Skeletal muscle tissue (tissue), 4 donors: Measurements from ENCODE around the gene ABCA2. TPM values are rescaled to one million over a fixed set of nuclear protein-coding genes. Genes with fewer than 3 reads are reported as not detected.
A peak's percentile ranks its signal among the peaks of the same experiment; 100 is the strongest.

Experiments
- H3K27ac ChIP-seq: one replicate; pipeline ENCODE4 v1.7.0; 2013; ENCODE audit warnings: mild to moderate bottlenecking, low read depth, low read length, inconsistent platforms
- H3K27me3 ChIP-seq, 3 donors: one replicate each; pipeline ENCODE4 v1.7.0; 2013; ENCODE audit warnings: low read length in 3 of 3; ENCODE audit not compliant: control insufficient read depth in 3 of 3, insufficient read depth in 3 of 3
- H3K36me3 ChIP-seq, 3 donors: one replicate each; pipeline ENCODE4 v1.7.0; 2013; ENCODE audit warnings: low read length in 3 of 3; ENCODE audit not compliant: control insufficient read depth in 3 of 3, insufficient read depth in 3 of 3
- H3K4me1 ChIP-seq, 3 donors: one replicate each; pipeline ENCODE4 v1.7.0; 2013; ENCODE audit warnings: low read length in 3 of 3, mild to moderate bottlenecking in 3 of 3; ENCODE audit not compliant: control insufficient read depth in 3 of 3, insufficient read depth in 3 of 3
- H3K4me3 ChIP-seq, 3 donors: one replicate each; pipeline ENCODE4 v1.7.0; 2013; ENCODE audit warnings: low read length in 3 of 3
- H3K9ac ChIP-seq, 3 donors: one replicate each; pipeline ENCODE4 v1.7.0; 2013; ENCODE audit warnings: low read length in 3 of 3, mild to moderate bottlenecking in 3 of 3, moderate library complexity in 2 of 3, low read depth in 1 of 3
- H3K9me3 ChIP-seq, 3 donors: one replicate each; pipeline ENCODE4 v1.7.0; 2013; ENCODE audit warnings: low read length in 3 of 3; ENCODE audit not compliant: control insufficient read depth in 3 of 3
- total RNA-seq: library from RNA; depleted of rRNA; stranded (reverse); fragments of >200 nt; gene quantifications from one replicate; pipeline ENCODE4 v1.2.3, GENCODE V29; 2014
- donor health status: Osteomylitis.

Gene ABCA2
- total RNA-seq, 1 donor from 2014 or later = 5.2 TPM

- Histone ChIP-seq H3K9me3 (no peaks in the 10 kb centered on the region), H3K27me3 (peaks cover 0 to 3% (median 0%) of the 10 kb centered on the region in 3 donors), H3K27ac (no peak overlapping the region), H3K4me3 (peak overlapping the region; percentile 35 to 74 (median 63)), H3K4me1 (peaks cover 25 to 39% (median 33%) of the 10 kb centered on the region in 3 donors), H3K36me3 (no peaks in the 10 kb centered on the region), H3K9ac (peak overlapping the region in 2 of 3 donors; percentile 77 to 79)
Observed at GRCh38 chr9:137029058-137029936, 1.3 kb upstream of the ABCA2 start.

- H3K36me3 ChIP-seq = no peaks in the 10 kb centered on the region
- H3K4me3 ChIP-seq = peak overlapping the region; percentile 59 to 74 (median 63)
- peak overlapping the region in 2 of 3 donors; percentile 77 to 79 for H3K9ac ChIP-seq
- no peaks in the 10 kb centered on the region for H3K9me3 ChIP-seq
- H3K4me1 ChIP-seq = peaks cover 25 to 39% (median 33%) of the 10 kb centered on the region in 3 donors
- no peaks in the 10 kb centered on the region for H3K27me3 ChIP-seq
- no peak overlapping the region for H3K27ac ChIP-seq
Observed at GRCh38 chr9:137028263-137029057, 423 bp upstream of the ABCA2 start.

- H3K36me3 ChIP-seq = no peaks in the 10 kb centered on the region
- H3K27ac ChIP-seq = no peak overlapping the region
- no peaks in the 10 kb centered on the region for H3K9me3 ChIP-seq
- H3K4me1 ChIP-seq = peaks cover 25 to 39% (median 33%) of the 10 kb centered on the region in 3 donors
- H3K4me3 ChIP-seq = peak overlapping the region; percentile 65 to 80 (median 77)
- peak overlapping the region; percentile 52 to 85 (median 75) for H3K9ac ChIP-seq
- H3K27me3 ChIP-seq = no peaks in the 10 kb centered on the region
Observed at GRCh38 chr9:137026828-137027227, 1.2 kb downstream of the ABCA2 start.

GRCh38 chr9:137026384-137026783, 1.7 kb downstream of the ABCA2 start:
- Histone ChIP-seq H3K9ac (peak overlapping the region in 2 of 3 donors; percentile 20 to 57), H3K27ac (no peak overlapping the region)

GRCh38 chr9:137025517-137025966, 2.5 kb downstream of the ABCA2 start:
- Histone ChIP-seq H3K27ac (no peak overlapping the region), H3K36me3 (peaks cover 0 to 3% (median 0%) of the 10 kb centered on the region in 3 donors), H3K4me1 (peaks cover 25 to 34% (median 33%) of the 10 kb centered on the region in 3 donors), H3K9ac (no peak overlapping the region), H3K9me3 (no peaks in the 10 kb centered on the region), H3K27me3 (no peaks in the 10 kb centered on the region), H3K4me3 (no peak overlapping the region)

More at GRCh38 chr9:137026384-137026783, 1.7 kb downstream of the ABCA2 start:
- Histone ChIP-seq H3K27me3 (no peaks in the 10 kb centered on the region), H3K9me3 (no peaks in the 10 kb centered on the region), H3K36me3 (no peaks in the 10 kb centered on the region), H3K4me3 (peak overlapping the region in 1 of 3 donors; percentile 41), H3K4me1 (peaks cover 25 to 37% (median 33%) of the 10 kb centered on the region in 3 donors)

GRCh38 chr9:137023583-137023991, 4.5 kb downstream of the ABCA2 start:
- no peak overlapping the region for H3K27ac ChIP-seq
- H3K4me3 ChIP-seq = no peak overlapping the region
- H3K9me3 ChIP-seq = no peaks in the 10 kb centered on the region
- H3K4me1 ChIP-seq = peaks cover 17 to 23% (median 20%) of the 10 kb centered on the region in 3 donors
- H3K36me3 ChIP-seq = peaks cover 0 to 3% (median 2%) of the 10 kb centered on the region in 3 donors
- H3K9ac ChIP-seq = no peak overlapping the region
- H3K27me3 ChIP-seq = no peaks in the 10 kb centered on the region

GRCh38 chr9:137023157-137023556, 4.9 kb downstream of the ABCA2 start:
- Histone ChIP-seq H3K27me3 (no peaks in the 10 kb centered on the region), H3K27ac (no peak overlapping the region), H3K9me3 (no peaks in the 10 kb centered on the region), H3K36me3 (peaks cover 0 to 3% (median 2%) of the 10 kb centered on the region in 3 donors), H3K9ac (no peak overlapping the region), H3K4me3 (no peak overlapping the region), H3K4me1 (peaks cover 15 to 20% (median 17%) of the 10 kb centered on the region in 3 donors)

GRCh38 chr9:137022662-137023008, 5.4 kb downstream of the ABCA2 start:
- Histone ChIP-seq H3K4me1 (peaks cover 15 to 20% (median 16%) of the 10 kb centered on the region in 3 donors), H3K27me3 (no peaks in the 10 kb centered on the region), H3K9ac (no peak overlapping the region), H3K27ac (no peak overlapping the region), H3K4me3 (no peak overlapping the region), H3K9me3 (no peaks in the 10 kb centered on the region), H3K36me3 (peaks cover 0 to 3% (median 2%) of the 10 kb centered on the region in 3 donors)

- Histone ChIP-seq H3K9me3 (no peaks in the 10 kb centered on the region), H3K36me3 (peaks cover 1 to 6% (median 5%) of the 10 kb centered on the region in 3 donors), H3K4me1 (peaks cover 10 to 15% (median 11%) of the 10 kb centered on the region in 3 donors), H3K27me3 (no peaks in the 10 kb centered on the region), H3K27ac (no peak overlapping the region), H3K4me3 (no peak overlapping the region), H3K9ac (no peak overlapping the region)
Observed at GRCh38 chr9:137021979-137022661, 5.9 kb downstream of the ABCA2 start.
